NCI-H2196 (cell line): ENCODE data around the gene GOLIM4.

Source experiments
- DNase-seq: peaks from one replicate; lab custom pipeline; 2025; ENCODE audit not compliant: unreplicated experiment; lab: John Stamatoyannopoulos, UW

Gene GOLIM4

DNA sequence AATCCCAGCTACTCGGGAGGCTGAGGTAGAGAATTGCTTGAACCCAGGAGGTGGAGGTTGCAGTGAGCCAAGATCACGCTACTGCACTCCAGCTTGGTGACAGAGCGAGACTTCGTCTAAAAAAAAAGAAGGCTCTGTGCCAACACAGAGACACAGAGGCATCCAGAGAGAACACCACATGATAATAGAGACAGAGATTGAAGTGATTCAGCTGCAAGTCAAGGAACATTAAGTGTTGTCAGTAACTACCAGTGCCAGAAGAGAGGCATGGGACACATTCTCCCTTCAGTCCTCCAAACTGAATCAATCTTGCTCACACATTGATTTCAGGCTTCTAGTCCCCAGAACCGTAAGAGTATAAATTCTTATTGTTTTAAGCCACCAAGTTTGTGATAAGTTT is 97.5 kb downstream of the GOLIM4 start:
- DNase-seq: no peak

DNA sequence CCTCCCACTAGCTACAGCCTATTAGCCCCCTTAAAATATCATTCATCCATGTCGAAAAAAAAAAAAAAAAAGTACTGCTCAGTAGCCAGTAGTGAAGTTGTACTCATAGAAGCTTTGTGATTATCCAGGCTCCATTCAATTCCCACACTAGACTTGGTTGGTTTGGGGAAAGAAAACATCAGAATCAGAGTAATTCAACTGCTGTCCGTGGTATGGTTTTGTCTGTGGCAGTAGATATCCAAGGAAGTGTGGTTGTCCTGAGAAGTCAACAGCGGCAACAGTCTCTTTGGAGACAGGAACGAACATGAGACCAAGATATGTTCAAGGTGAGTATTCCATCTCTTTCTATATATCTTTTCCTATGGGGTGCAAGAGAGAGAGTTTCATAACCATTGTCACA is 99.2 kb downstream of the GOLIM4 start:
- DNase-seq: no peak

DNA sequence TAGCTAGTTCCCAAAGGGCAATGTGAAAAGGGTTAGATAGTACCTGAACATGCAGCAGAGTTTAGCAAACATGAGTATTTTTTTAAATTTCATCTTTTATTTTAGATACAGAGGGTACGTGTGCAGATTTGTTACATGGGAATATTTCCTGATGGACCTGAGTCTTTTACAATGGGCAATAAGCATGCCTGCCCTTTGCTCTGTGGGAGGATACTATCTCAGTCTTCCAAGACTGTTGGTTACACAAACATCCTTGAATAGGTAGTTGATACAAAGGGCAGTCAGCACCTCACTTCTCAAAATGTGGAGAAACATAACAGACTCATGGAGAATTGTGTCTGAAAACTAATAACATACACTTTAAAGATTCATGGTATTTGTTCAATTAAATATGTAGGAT is 103.3 kb downstream of the GOLIM4 start:
- DNase-seq: no peak

DNA sequence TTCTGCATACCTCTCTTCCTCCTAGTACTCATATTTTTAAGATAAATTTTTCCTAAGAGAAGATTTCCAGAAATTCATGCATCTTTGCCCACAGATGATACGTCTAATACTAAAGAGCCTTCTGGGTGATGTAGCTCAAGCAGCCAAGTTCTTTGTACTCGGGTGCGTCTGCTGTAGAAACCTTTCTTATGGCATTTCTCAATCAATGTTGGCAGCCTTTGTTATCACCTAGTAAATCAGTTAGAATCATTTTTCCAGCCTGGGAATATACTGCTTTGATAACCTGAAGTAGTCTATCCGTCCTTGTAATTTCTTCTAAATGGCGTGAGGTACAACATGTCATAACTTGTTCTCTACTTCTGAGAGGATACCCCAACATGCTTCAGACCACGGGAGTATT is 104.5 kb downstream of the GOLIM4 start:
- DNase-seq: no peak

DNA sequence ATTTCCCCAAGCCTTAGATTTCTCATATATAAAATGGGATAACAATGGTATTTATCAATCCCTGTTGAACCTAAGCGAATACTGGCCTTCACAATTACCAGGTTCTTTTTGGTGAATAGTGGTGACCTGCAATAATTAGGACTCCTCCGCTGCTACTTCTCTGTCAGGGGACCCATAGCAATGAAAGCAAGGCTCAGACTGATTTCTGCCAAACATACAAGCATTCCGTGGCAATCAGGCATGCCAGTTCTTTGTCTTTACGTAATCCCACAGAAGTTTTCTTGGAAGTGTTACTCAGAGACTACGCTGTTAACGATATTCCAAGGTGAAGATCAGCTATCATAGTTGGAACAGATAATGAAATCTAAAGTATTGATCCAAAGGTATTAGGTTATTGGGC is 105.7 kb downstream of the GOLIM4 start:
- no peak for DNase-seq

DNA sequence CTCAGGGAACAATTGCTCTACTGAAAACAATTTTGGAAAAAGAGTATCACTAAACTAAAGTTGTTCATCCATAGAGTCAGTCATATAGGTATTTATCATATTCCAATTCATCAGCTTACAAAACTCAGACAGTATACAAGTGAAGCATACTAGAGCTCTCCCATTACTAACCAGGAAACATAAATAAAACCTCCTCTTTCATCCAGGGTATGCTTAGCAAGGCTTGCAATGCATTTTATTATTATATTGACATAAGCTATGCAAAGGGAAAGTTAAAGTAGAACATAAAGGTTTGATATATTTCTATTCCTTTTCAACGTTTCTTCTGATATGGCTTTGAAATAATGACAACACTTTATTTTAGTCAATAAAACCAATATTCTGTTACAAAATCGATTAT is 106.7 kb downstream of the GOLIM4 start:
- DNase-seq: no peak

DNA sequence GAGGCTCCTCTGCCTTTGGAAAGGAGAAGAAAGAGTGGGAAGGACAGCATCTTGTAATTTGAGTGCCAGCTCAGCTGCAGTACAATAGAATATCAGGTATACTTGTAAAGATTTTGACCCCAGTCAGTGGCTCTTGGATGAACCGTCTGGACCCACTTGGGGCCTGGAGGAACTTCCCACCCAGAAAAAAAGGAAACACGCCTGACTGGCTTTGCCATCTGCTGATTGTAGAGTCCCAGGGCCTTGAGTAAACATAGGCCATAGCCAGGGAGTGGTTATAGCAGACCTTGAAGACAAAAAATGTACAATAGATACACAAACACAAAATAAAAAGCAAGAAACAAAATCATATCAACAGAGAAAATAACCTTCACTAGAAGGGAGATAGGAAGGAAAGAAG is 112.1 kb downstream of the GOLIM4 start:
- DNase-seq: no peak

DNA sequence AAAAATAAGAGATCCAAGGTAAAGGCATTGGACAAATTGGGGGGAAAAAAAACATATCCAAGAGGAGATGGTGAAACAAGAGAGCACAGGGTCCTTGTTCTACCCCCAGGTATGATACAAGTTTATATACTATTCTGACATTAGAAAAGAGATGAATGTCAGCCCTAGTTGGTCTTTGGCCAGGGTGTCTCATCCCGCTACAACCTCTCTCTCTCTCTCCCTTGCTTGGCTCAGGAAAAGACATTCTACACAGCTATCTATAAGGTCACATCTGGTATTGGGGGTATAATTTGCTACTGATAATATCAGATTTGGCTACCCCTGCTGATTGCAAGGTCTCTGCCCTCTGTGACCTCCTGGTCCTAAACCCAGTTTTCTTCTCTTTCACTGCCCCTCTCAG is 117.2 kb downstream of the GOLIM4 start:
- DNase-seq: no peak

DNA sequence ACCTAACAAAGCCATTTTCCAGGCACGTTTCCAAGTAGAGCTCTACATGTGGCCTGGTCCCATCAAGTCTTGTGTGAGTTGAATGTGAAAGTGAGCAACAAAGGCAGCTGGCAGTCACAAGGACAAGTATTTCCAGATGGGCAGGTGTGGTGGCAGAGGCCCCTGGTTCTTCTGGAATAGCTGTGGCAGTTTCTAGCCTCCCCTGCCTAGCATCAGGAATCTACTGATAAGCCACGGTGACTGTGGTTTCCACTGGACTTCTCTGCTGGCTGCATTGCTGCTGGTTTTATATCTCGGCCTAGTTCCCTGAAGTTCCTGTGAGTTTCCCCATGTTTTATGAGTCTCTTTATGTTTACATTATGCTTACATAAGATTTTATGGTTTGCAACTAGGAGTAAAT is 117.7 kb downstream of the GOLIM4 start:
- peak; percentile 39 for DNase-seq

DNA sequence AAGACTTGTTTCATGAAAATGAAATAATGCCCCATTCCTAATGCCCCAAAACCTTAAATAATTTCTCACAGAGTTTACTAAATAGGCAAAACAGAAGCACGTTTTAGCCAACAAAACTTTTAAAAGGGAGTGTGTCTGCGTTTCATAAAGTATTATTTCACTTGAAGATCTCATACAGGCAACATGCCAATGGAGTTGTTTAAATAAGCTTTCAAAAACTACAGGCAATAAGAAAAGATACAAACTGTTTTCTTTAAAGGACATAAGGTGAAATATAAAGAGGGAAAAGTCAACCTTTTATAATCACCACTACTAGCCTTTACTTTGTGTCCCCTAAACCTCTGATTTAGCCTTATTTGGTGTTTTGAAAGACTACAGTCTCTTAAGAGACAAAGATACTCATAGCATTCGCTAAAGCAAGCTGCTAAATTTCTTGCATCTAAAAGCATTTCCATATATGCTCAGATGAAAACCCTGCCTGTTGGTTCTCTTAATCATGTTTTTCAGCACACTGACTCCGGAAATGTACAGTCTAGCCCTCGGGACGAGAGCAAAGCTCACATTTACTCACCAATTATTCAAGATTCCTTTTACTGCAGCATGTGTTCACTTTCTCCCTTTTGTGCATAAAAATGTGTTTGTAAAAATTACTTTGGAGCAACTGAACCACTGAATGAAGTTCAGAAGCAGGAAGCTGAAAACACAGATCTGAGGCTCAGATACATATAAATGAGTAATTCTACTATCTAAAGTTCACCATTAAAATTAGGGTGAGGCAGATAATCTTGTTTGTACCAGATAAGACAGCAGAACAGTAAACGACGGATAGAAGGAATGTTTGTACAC is 119.0 kb downstream of the GOLIM4 start:
- no peak for DNase-seq

DNA sequence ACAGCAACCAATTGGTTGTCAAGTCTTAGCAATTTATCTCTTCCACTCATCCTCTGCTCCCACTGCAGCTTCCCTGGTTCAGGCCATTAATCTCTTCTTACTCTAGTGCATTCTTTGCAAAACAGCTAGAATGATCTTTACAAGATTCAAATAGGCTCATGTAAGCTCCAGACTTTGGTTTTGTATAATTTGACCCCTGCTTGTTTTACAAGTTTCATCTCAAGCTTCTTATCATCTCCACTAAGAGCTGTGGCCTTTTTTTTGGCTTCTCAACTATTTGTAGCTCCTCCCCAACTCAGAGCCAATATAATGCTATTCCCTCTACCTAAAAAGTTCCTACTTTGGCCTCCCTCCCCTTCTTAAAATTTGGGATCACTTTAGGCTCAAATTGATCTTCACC is 121.8 kb downstream of the GOLIM4 start:
- DNase-seq: no peak

DNA sequence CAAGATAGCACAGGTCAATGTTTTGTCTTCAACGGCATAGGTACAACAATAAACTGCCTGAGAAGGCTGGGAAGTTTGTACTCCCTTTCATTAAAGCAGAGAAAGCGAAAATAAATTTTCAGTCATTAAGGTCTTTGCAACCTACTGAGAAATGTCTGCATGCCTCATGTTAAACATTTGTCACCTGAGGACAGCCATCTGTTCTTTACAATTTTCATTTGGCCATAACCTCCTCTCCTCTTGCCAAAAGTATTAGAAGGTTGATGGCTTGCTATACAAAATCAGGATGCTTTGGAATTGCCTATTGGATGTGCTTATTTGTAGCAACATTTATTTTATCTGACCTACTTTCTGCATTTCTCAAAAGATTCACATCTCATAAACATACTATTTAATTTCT is 122.7 kb downstream of the GOLIM4 start:
- DNase-seq: no peak

DNA sequence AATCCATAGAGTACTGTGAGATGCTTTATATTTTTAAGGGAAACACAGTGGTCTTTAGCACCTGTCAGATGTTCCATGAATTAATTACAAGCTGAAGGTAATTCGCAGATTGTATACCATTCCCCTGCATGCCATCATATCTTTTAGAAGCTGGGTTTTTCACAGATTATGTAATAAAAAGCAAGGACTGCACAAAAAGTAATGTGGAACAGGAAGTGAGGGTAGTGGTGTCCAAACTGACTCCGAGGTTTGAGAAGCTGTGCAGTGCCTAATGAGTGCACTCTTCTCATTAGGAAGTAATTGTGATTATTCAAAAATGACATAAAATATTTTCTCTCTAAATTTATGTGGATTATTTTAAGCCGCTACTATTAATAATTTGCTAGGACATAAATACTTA is 123.2 kb downstream of the GOLIM4 start:
- DNase-seq: no peak

DNA sequence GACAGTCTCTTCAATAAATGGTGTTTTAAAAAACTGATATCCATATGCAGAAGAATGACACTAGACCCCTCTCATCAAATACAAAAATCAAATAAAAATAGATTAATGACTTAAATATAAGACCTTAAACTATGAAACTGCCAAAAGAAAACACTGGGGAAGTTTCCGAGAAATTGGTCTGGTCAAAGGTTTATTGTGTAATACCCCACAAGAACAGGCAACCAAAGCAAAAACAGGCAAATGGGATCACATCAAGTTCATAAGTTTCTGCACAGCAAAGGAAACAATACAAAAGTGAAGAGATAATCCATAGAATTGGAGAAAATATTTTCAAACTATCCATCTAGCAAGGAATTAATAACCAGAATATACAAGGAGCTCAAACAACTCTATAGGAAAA is 126.2 kb downstream of the GOLIM4 start:
- DNase-seq: no peak

DNA sequence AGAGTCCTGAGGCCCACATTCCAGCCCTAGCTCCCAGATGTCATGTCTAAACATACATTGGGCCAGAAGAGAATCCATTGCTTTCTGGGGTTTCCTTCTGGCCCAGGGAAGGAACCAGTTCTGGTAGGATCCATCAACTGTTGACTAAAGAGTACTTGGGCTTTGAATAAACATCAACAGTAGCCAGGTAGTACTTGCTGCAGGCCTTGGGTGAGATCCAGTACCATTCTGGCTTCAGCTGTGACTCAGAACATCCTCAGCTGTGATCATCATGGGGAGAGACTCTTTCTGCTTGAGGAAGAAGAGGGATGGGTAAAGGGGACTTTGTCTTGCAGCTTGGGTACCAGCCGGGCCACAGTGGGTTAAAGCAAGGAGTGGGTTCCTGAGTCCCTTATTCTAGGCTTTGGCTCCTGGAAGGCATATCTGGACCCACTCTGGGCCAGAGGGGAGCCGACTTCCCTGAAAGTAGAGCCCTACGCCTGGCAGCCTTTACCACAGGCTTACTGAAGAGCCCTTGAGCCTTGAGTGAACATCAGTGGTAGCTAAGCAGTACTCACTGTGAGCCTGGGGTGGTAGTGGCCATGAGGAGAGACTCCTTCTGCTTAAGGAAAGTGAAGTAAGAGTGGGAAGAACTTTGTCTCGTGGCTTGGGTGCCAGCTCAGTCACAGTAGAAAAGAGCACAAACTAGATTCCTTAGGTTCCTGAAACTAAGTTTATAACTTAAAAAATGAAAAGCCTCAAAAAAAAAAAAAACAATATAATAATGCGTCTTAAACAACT is 128.3 kb downstream of the GOLIM4 start:
- no peak for DNase-seq
